ENCODE measurements around the gene EVI5L. TPM values are rescaled to one million over a fixed set of nuclear protein-coding genes. Genes with fewer than 3 reads are reported as not detected.

The EVI5L gene
- total RNA-seq, 1 donor from 2014 or later, result 15.5 TPM

- no peak for ATAC-seq
- no peak overlapping the region for H3K27ac ChIP-seq
- no peaks in the 10 kb centered on the region for H3K9me3 ChIP-seq
- intact Hi-C loops (cut with DNase I), result no loop called here
- no peak for TF ChIP-seq CTCF (IDR thresholded peaks at IDR 0.05)
- no peak overlapping the region for H3K4me3 ChIP-seq
- H3K36me3 ChIP-seq, result peaks cover 39% of the 10 kb centered on the region
- peaks cover 19% of the 10 kb centered on the region for H3K4me1 ChIP-seq
- peaks cover 28% of the 10 kb centered on the region for H3K27me3 ChIP-seq
- DNase-seq, result no peak
Measured at GRCh38 chr19:7914099-7914498, 84.1 kb downstream of the EVI5L start.

Other genes with a start within 250 kb of the EVI5L start
- 29.1 TPM for gene CAMSAP3, start 234.4 kb upstream of the EVI5L start, total RNA-seq
- gene XAB2, start 200.7 kb upstream of the EVI5L start, total RNA-seq, result 42.3 TPM
- 93.2 TPM for gene PET100, start 200.4 kb upstream of the EVI5L start, total RNA-seq
- 3.5 TPM for gene PCP2, start 196.5 kb upstream of the EVI5L start, total RNA-seq
- gene STXBP2, start 193.1 kb upstream of the EVI5L start, total RNA-seq, result 162 TPM
- gene RETN, start 161.2 kb upstream of the EVI5L start, total RNA-seq, result 12.5 TPM
- 97.9 TPM for gene MCEMP1, start 153.1 kb upstream of the EVI5L start, total RNA-seq
- gene TRAPPC5, start 149.4 kb upstream of the EVI5L start, total RNA-seq, result 83.9 TPM
- 0.58 TPM for gene FCER2, start 128.1 kb upstream of the EVI5L start, total RNA-seq
- 1.4 TPM for gene CLEC4G, start 98.1 kb upstream of the EVI5L start, total RNA-seq
- 10.6 TPM for gene CD209, start 82.7 kb upstream of the EVI5L start, total RNA-seq
- gene CLEC4M, start 67.0 kb upstream of the EVI5L start, total RNA-seq, result 4.8 TPM
- gene PRR36, start 44.2 kb downstream of the EVI5L start, total RNA-seq, result 2.6 TPM
- 11.0 TPM for gene LRRC8E, start 58.3 kb downstream of the EVI5L start, total RNA-seq
- gene MAP2K7, start 73.7 kb downstream of the EVI5L start, total RNA-seq, result 36.4 TPM
- gene TGFBR3L, start 84.6 kb downstream of the EVI5L start, total RNA-seq, result 1.2 TPM
- 28.9 TPM for gene SNAPC2, start 90.1 kb downstream of the EVI5L start, total RNA-seq
- 1.2 TPM for gene CTXN1, start 95.9 kb downstream of the EVI5L start, total RNA-seq
- 49.8 TPM for gene TIMM44, start 113.4 kb downstream of the EVI5L start, total RNA-seq
- 65.9 TPM for gene ELAVL1, start 175.4 kb downstream of the EVI5L start, total RNA-seq
- not detected for gene CCL25, start 222.5 kb downstream of the EVI5L start, total RNA-seq